Skeletal muscle cell (primary cell): ENCODE results near the gene PREP.
"Not testable (repeated sequence)": the region's sequence is repeated elsewhere in the genome, so short reads cannot be mapped to it uniquely, and the experiment has no call there.

ENCODE experiments used
- DNase-seq: peaks from one replicate; pipeline ENCODE4 v3.0.0-alpha.2; 2010; ENCODE audit warnings: low read depth
- H3K4me3 ChIP-seq: 2 replicates; pipeline ENCODE4 v1.5.1; 2011; ENCODE audit warnings: low read depth, mild to moderate bottlenecking, control low read depth, low read length, moderate library complexity

PREP gene

GRCh38 chr6:105357165-105357564 is 45.7 kb downstream of the PREP start:
- H3K4me3 ChIP-seq, result no peak overlapping the region
- no peak for DNase-seq

GRCh38 chr6:105352037-105352617 is 50.8 kb downstream of the PREP start:
- DNase-seq, result no peak
- no peak overlapping the region for H3K4me3 ChIP-seq

GRCh38 chr6:105348897-105349296 is 54.0 kb downstream of the PREP start:
- no peak for DNase-seq
- H3K4me3 ChIP-seq, result no peak overlapping the region

GRCh38 chr6:105346052-105346451 is 56.8 kb downstream of the PREP start:
- DNase-seq, result peak; percentile 73
- no peak overlapping the region for H3K4me3 ChIP-seq

- H3K4me3 ChIP-seq, result no peak overlapping the region
- DNase-seq, result no peak
Measured at GRCh38 chr6:105345506-105345905, 57.4 kb downstream of the PREP start.

GRCh38 chr6:105344881-105345370 is 58.0 kb downstream of the PREP start:
- no peak overlapping the region for H3K4me3 ChIP-seq
- no peak for DNase-seq

- H3K4me3 ChIP-seq, result not testable (repeated sequence)
Measured at GRCh38 chr6:105338350-105338983, 64.4 kb downstream of the PREP start.

GRCh38 chr6:105336986-105337385 is 65.9 kb downstream of the PREP start:
- no peak for DNase-seq
- no peak overlapping the region for H3K4me3 ChIP-seq

More at GRCh38 chr6:105338350-105338983, 64.4 kb downstream of the PREP start:
- not testable (repeated sequence) for DNase-seq

GRCh38 chr6:105332576-105332975 is 70.3 kb downstream of the PREP start:
- no peak for DNase-seq
- H3K4me3 ChIP-seq, result no peak overlapping the region

- DNase-seq, result no peak
Measured at GRCh38 chr6:105331927-105332326, 71.0 kb downstream of the PREP start.

GRCh38 chr6:105330913-105331312 is 72.0 kb downstream of the PREP start:
- no peak overlapping the region for H3K4me3 ChIP-seq
- DNase-seq, result no peak

More at GRCh38 chr6:105331927-105332326, 71.0 kb downstream of the PREP start:
- H3K4me3 ChIP-seq, result no peak overlapping the region

GRCh38 chr6:105330364-105330763 is 72.5 kb downstream of the PREP start:
- no peak for DNase-seq
- no peak overlapping the region for H3K4me3 ChIP-seq

GRCh38 chr6:105326833-105327770 is 75.8 kb downstream of the PREP start:
- H3K4me3 ChIP-seq, result no peak overlapping the region
- no peak for DNase-seq

GRCh38 chr6:105326216-105326615 is 76.7 kb downstream of the PREP start:
- DNase-seq, result peak; percentile 67
- no peak overlapping the region for H3K4me3 ChIP-seq

- DNase-seq, result no peak
- no peak overlapping the region for H3K4me3 ChIP-seq
Measured at GRCh38 chr6:105324386-105324950, 78.4 kb downstream of the PREP start.

- DNase-seq, result no peak
- H3K4me3 ChIP-seq, result no peak overlapping the region
Measured at GRCh38 chr6:105322499-105323225, 80.2 kb downstream of the PREP start.

GRCh38 chr6:105321728-105322127 is 81.2 kb downstream of the PREP start:
- DNase-seq, result no peak
- H3K4me3 ChIP-seq, result no peak overlapping the region

GRCh38 chr6:105321207-105321606 is 81.7 kb downstream of the PREP start:
- DNase-seq, result no peak
- no peak overlapping the region for H3K4me3 ChIP-seq

- no peak overlapping the region for H3K4me3 ChIP-seq
- DNase-seq, result no peak
Measured at GRCh38 chr6:105320765-105321164, 82.1 kb downstream of the PREP start.
